RWPE2 (cell line): Measurements from ENCODE around the gene ZFYVE21.

Source experiments
- ATAC-seq: fragments of 200-7000 bp; cut with Tn5 transposase; 3 replicates; pipeline ENCODE4 v1.9.1; 2021; ENCODE audit warnings: low read depth
- DNase-seq: peaks from one replicate; pipeline ENCODE4 v3.0.0-alpha.2; 2020; ENCODE audit warnings: low spot score
- H3K27ac ChIP-seq: fragments of 450-650 bp; 2 replicates; pipeline ENCODE4 v1.5.1; 2017; ENCODE audit warnings: mild to moderate bottlenecking; ENCODE audit not compliant: poor library complexity, severe bottlenecking
- H3K27me3 ChIP-seq: fragments of 250-450 bp; sonication (Bioruptor Pico); 2 replicates; pipeline ENCODE4 v1.5.1; 2021; ENCODE audit warnings: mild to moderate bottlenecking, moderate library complexity; ENCODE audit not compliant: insufficient read depth, poor library complexity, severe bottlenecking
- H3K36me3 ChIP-seq: fragments of 250-450 bp; sonication (Bioruptor Pico); 2 replicates; pipeline ENCODE4 v1.5.1; 2020; ENCODE audit warnings: low read depth, mild to moderate bottlenecking, moderate library complexity
- H3K4me1 ChIP-seq: fragments of 250-450 bp; sonication (Bioruptor Pico); 2 replicates; pipeline ENCODE4 v1.5.1; 2021; ENCODE audit warnings: mild to moderate bottlenecking, moderate library complexity; ENCODE audit not compliant: insufficient read depth, poor library complexity, severe bottlenecking
- H3K4me3 ChIP-seq: fragments of 250-450 bp; sonication (Bioruptor Pico); 2 replicates; pipeline ENCODE4 v1.5.1; 2021; ENCODE audit warnings: mild to moderate bottlenecking, moderate library complexity; ENCODE audit not compliant: severe bottlenecking
- H3K9me3 ChIP-seq: fragments of 250-450 bp; sonication (Bioruptor Pico); 2 replicates; pipeline ENCODE4 v1.5.1; 2021; ENCODE audit warnings: mild to moderate bottlenecking, moderate library complexity; ENCODE audit not compliant: severe bottlenecking
- CTCF ChIP-seq: fragments of 450-650 bp; IDR thresholded peaks from one replicate; pipeline ENCODE4 v1.5.1; 2017; ENCODE audit warnings: mild to moderate bottlenecking, moderate library complexity; ENCODE audit not compliant: poor library complexity, severe bottlenecking

ZFYVE21 gene

GRCh38 chr14:103734081-103734888 is 18.7 kb downstream of the ZFYVE21 start:
- Histone ChIP-seq H3K27ac (no peak overlapping the region), H3K36me3 (peaks cover 60% of the 10 kb centered on the region), H3K27me3 (no peaks in the 10 kb centered on the region)

GRCh38 chr14:103735022-103735421 is 19.4 kb downstream of the ZFYVE21 start:
- H3K27me3 ChIP-seq = no peaks in the 10 kb centered on the region
- H3K27ac ChIP-seq = no peak overlapping the region
- TF ChIP-seq CTCF = no peak
- H3K4me3 ChIP-seq = no peak overlapping the region
- H3K9me3 ChIP-seq = no peaks in the 10 kb centered on the region
- peak; percentile 41 for DNase-seq
- no peak for ATAC-seq
- H3K4me1 ChIP-seq = no peaks in the 10 kb centered on the region
- H3K36me3 ChIP-seq = peaks cover 52% of the 10 kb centered on the region

More at GRCh38 chr14:103734081-103734888, 18.7 kb downstream of the ZFYVE21 start:
- no peaks in the 10 kb centered on the region for H3K4me1 ChIP-seq
- no peak for ATAC-seq
- DNase-seq = no peak
- no peaks in the 10 kb centered on the region for H3K9me3 ChIP-seq
- no peak overlapping the region for H3K4me3 ChIP-seq
- no peak for TF ChIP-seq CTCF

- no peak for TF ChIP-seq CTCF
- Histone ChIP-seq H3K36me3 (peaks cover 48% of the 10 kb centered on the region), H3K9me3 (no peaks in the 10 kb centered on the region), H3K4me3 (no peak overlapping the region), H3K27ac (no peak overlapping the region), H3K27me3 (no peaks in the 10 kb centered on the region), H3K4me1 (no peaks in the 10 kb centered on the region)
- DNase-seq (peak; percentile 49), ATAC-seq (peak; percentile 20; the same call in 1 of the 3 replicates)
Observed at GRCh38 chr14:103735439-103735814, 19.8 kb downstream of the ZFYVE21 start.

GRCh38 chr14:103735815-103736545 is 20.4 kb downstream of the ZFYVE21 start:
- Histone ChIP-seq H3K4me3 (no peak overlapping the region), H3K9me3 (no peaks in the 10 kb centered on the region), H3K36me3 (peaks cover 43% of the 10 kb centered on the region), H3K27ac (no peak overlapping the region), H3K27me3 (no peaks in the 10 kb centered on the region), H3K4me1 (no peaks in the 10 kb centered on the region)
- no peak for TF ChIP-seq CTCF
- ATAC-seq (0 out of 3 replicates have a peak, but pooled peaks have one; percentile 3), DNase-seq (peak; percentile 60)
